Mesenchymal stem cell (in vitro differentiated cells and primary cell): Measurements from ENCODE around the gene SPTSSB.

ENCODE experiments used
- DNase-seq: peaks from one replicate; pipeline ENCODE4 v3.0.0-alpha.2; 2013
- H2AFZ ChIP-seq: one replicate; pipeline ENCODE4 v1.6.1; 2013; ENCODE audit warnings: low read depth, mild to moderate bottlenecking, control low read depth, inconsistent platforms, low read length, moderate library complexity
- H2AK5ac ChIP-seq: 2 replicates; pipeline ENCODE4 v1.6.1; 2013; ENCODE audit warnings: low read length, moderate library complexity, mild to moderate bottlenecking, inconsistent platforms; ENCODE audit not compliant: severe bottlenecking
- H2BK120ac ChIP-seq: one replicate; pipeline ENCODE4 v1.6.1; 2013; ENCODE audit warnings: low read depth, mild to moderate bottlenecking, inconsistent platforms, low read length, moderate library complexity
- H2BK12ac ChIP-seq, 2 experiments: one replicate each; pipeline ENCODE4 v1.6.1; 2013; ENCODE audit warnings: inconsistent platforms in 2 of 2, low read length in 2 of 2, mild to moderate bottlenecking in 2 of 2, moderate library complexity in 2 of 2, control low read depth in 1 of 2
- H2BK15ac ChIP-seq: one replicate; pipeline ENCODE4 v1.6.1; 2013; ENCODE audit warnings: mild to moderate bottlenecking, low read depth, inconsistent platforms; ENCODE audit not compliant: poor library complexity, severe bottlenecking
- H2BK5ac ChIP-seq: 2 replicates; pipeline ENCODE4 v1.6.1; 2013; ENCODE audit warnings: low read depth, mild to moderate bottlenecking, low read length, control low read depth, inconsistent platforms; ENCODE audit not compliant: poor library complexity, severe bottlenecking
- H3K14ac ChIP-seq, 2 experiments: one replicate each; pipeline ENCODE4 v1.6.1; 2013; ENCODE audit warnings: inconsistent platforms in 2 of 2, low read length in 2 of 2, control low read depth in 1 of 2, mild to moderate bottlenecking in 1 of 2, moderate library complexity in 1 of 2
- H3K18ac ChIP-seq, 2 experiments: one replicate each; pipeline ENCODE4 v1.6.1; 2013; ENCODE audit warnings: inconsistent platforms in 2 of 2, low read length in 2 of 2, control low read depth in 1 of 2, low read depth in 1 of 2, mild to moderate bottlenecking in 1 of 2
- H3K23ac ChIP-seq, 2 experiments: one replicate each; pipeline ENCODE4 v1.6.1; 2013; ENCODE audit warnings: inconsistent platforms in 2 of 2, low read length in 2 of 2, mild to moderate bottlenecking in 2 of 2, moderate library complexity in 2 of 2, control low read depth in 1 of 2
- H3K27ac ChIP-seq: 2 replicates; pipeline ENCODE4 v1.5.1; 2013; ENCODE audit warnings: mild to moderate bottlenecking, moderate library complexity, low read length, control low read depth, inconsistent platforms; ENCODE audit not compliant: poor library complexity, severe bottlenecking
- H3K27me3 ChIP-seq, 2 experiments: 2 replicates each; pipeline versions ENCODE4 v1.6.1 to v1.7.0; 2013; ENCODE audit warnings: low read length in 2 of 2, mild to moderate bottlenecking in 2 of 2, moderate library complexity in 2 of 2, control low read depth in 1 of 2, inconsistent platforms in 1 of 2; ENCODE audit not compliant: control insufficient read depth in 1 of 2, insufficient read depth in 1 of 2
- H3K36me3 ChIP-seq, 2 experiments: 2 replicates each; pipeline versions ENCODE4 v1.6.1 to v1.7.0; 2013; ENCODE audit warnings: low read length in 2 of 2, control low read depth in 1 of 2, inconsistent platforms in 1 of 2, low read depth in 1 of 2, mild to moderate bottlenecking in 1 of 2; ENCODE audit not compliant: insufficient read depth in 2 of 2, control insufficient read depth in 1 of 2
- H3K4ac ChIP-seq, 2 experiments: one replicate each; pipeline ENCODE4 v1.6.1; 2013; ENCODE audit warnings: inconsistent platforms in 2 of 2, low read length in 2 of 2, mild to moderate bottlenecking in 2 of 2, moderate library complexity in 2 of 2, control low read depth in 1 of 2, low read depth in 1 of 2
- H3K4me1 ChIP-seq: 2 replicates; pipeline ENCODE4 v1.6.1; 2013; ENCODE audit warnings: low read depth, low read length, control low read depth; ENCODE audit not compliant: control insufficient read depth, insufficient read depth
- H3K4me2 ChIP-seq: 2 replicates; pipeline ENCODE4 v1.6.1; 2013; ENCODE audit warnings: low read length, mild to moderate bottlenecking, inconsistent platforms; ENCODE audit not compliant: poor library complexity, severe bottlenecking
- H3K4me3 ChIP-seq, 2 experiments: 2 replicates each; pipeline versions ENCODE4 v1.5.1 to v1.7.0; 2013; ENCODE audit warnings: low read length in 2 of 2, mild to moderate bottlenecking in 2 of 2, control low read depth in 1 of 2, low read depth in 1 of 2; ENCODE audit not compliant: insufficient read depth in 1 of 2
- H3K79me1 ChIP-seq: replicated peaks from 2 replicates; pipeline ENCODE4 v1.6.1; 2013; ENCODE audit warnings: mild to moderate bottlenecking, control low read depth, low read length, inconsistent platforms; ENCODE audit not compliant: poor library complexity, severe bottlenecking
- H3K9ac ChIP-seq: 2 replicates; pipeline ENCODE4 v1.7.0; 2013; ENCODE audit warnings: mild to moderate bottlenecking, low read length, moderate library complexity
- H3K9me3 ChIP-seq: 2 replicates; pipeline ENCODE4 v1.7.0; 2013; ENCODE audit warnings: mild to moderate bottlenecking, low read length; ENCODE audit not compliant: control insufficient read depth
- H4K8ac ChIP-seq: one replicate; pipeline ENCODE4 v1.6.1; 2013; ENCODE audit warnings: inconsistent platforms, mild to moderate bottlenecking, low read length, moderate library complexity
- H4K91ac ChIP-seq: one replicate; pipeline ENCODE4 v1.6.1; 2013; ENCODE audit warnings: mild to moderate bottlenecking, low read length, inconsistent platforms
- WGBS: methylation state at CpG from one replicate; pipeline ENCODE4 v1.1.7; 2013; ENCODE audit warnings: mixed read lengths; 5-methylcytosine and 5-hydroxymethylcytosine counted together

The SPTSSB gene

GRCh38 chr3:161333696-161334095, 37.6 kb downstream of the SPTSSB start:
- WGBS, result 60% methylated on average over 1 of the region's 2 CpGs
- Histone ChIP-seq H3K27me3 (no peaks in the 10 kb centered on the region), H3K9ac (no peak overlapping the region)

GRCh38 chr3:161332792-161333191, 38.5 kb downstream of the SPTSSB start:
- H3K4ac ChIP-seq, result no peak overlapping the region
- H3K14ac ChIP-seq, result no peak overlapping the region
- H4K8ac ChIP-seq, result no peak overlapping the region
- no peaks in the 10 kb centered on the region for H3K27me3 ChIP-seq
- no peak overlapping the region for H2BK12ac ChIP-seq
- no peak overlapping the region for H3K4me2 ChIP-seq
- no peak overlapping the region for H2BK120ac ChIP-seq
- H3K9ac ChIP-seq, result no peak overlapping the region
- no peaks in the 10 kb centered on the region for H3K36me3 ChIP-seq
- no peak overlapping the region for H3K27ac ChIP-seq
- H3K18ac ChIP-seq, result no peak overlapping the region
- no peak for DNase-seq
- no peak overlapping the region for H2AK5ac ChIP-seq
- H2BK5ac ChIP-seq, result no peak overlapping the region
- H3K23ac ChIP-seq, result no peak overlapping the region
- H2AFZ ChIP-seq, result no peak overlapping the region
- H3K79me1 ChIP-seq, result no peaks in the 10 kb centered on the region
- H4K91ac ChIP-seq, result no peak overlapping the region
- H2BK15ac ChIP-seq, result no peak overlapping the region
- 44% methylated on average over 1 of the region's 1 CpG for WGBS
- H3K9me3 ChIP-seq, result no peaks in the 10 kb centered on the region
- no peak overlapping the region for H3K4me3 ChIP-seq
- H3K4me1 ChIP-seq, result no peaks in the 10 kb centered on the region

More at GRCh38 chr3:161333696-161334095, 37.6 kb downstream of the SPTSSB start:
- Histone ChIP-seq H3K9me3 (no peaks in the 10 kb centered on the region), H3K23ac (no peak overlapping the region), H3K4me2 (no peak overlapping the region), H2BK5ac (no peak overlapping the region), H3K36me3 (no peaks in the 10 kb centered on the region), H4K8ac (no peak overlapping the region), H4K91ac (no peak overlapping the region), H3K14ac (no peak overlapping the region), H2BK12ac (no peak overlapping the region), H3K4me1 (no peaks in the 10 kb centered on the region), H3K4me3 (no peak overlapping the region), H3K18ac (no peak overlapping the region), H2BK120ac (no peak overlapping the region), H2AK5ac (no peak overlapping the region), H2AFZ (no peak overlapping the region), H3K27ac (no peak overlapping the region), H3K4ac (no peak overlapping the region), H3K79me1 (no peaks in the 10 kb centered on the region), H2BK15ac (no peak overlapping the region)
- no peak for DNase-seq

- H3K27me3 ChIP-seq, result peaks cover 0 to 3% of the 10 kb centered on the region in 2 experiments
- H3K79me1 ChIP-seq, result no peaks in the 10 kb centered on the region
- H3K23ac ChIP-seq, result no peak overlapping the region
- H2BK120ac ChIP-seq, result no peak overlapping the region
- peaks cover 10% of the 10 kb centered on the region for H3K9me3 ChIP-seq
- no peak overlapping the region for H3K9ac ChIP-seq
- H3K36me3 ChIP-seq, result no peaks in the 10 kb centered on the region
- H3K14ac ChIP-seq, result peak overlapping the region in 1 of 2 experiments; percentile 76
- H3K27ac ChIP-seq, result no peak overlapping the region
- H3K4me1 ChIP-seq, result no peaks in the 10 kb centered on the region
- DNase-seq, result no peak
- H2BK15ac ChIP-seq, result no peak overlapping the region
- no peak overlapping the region for H2AFZ ChIP-seq
- no peak overlapping the region for H4K8ac ChIP-seq
- no peak overlapping the region for H2BK12ac ChIP-seq
- H3K4me2 ChIP-seq, result no peak overlapping the region
- no peak overlapping the region for H2AK5ac ChIP-seq
- WGBS, result 68% methylated on average over 2 of the region's 2 CpGs
- no peak overlapping the region for H2BK5ac ChIP-seq
- no peak overlapping the region for H3K18ac ChIP-seq
- H3K4me3 ChIP-seq, result no peak overlapping the region
- H4K91ac ChIP-seq, result no peak overlapping the region
- no peak overlapping the region for H3K4ac ChIP-seq
Observed at GRCh38 chr3:161325059-161325458, 46.3 kb downstream of the SPTSSB start.

GRCh38 chr3:161323926-161324621, 47.2 kb downstream of the SPTSSB start:
- Histone ChIP-seq H3K27ac (no peak overlapping the region), H3K4me3 (no peak overlapping the region), H3K36me3 (no peaks in the 10 kb centered on the region), H3K27me3 (peaks cover 0 to 3% of the 10 kb centered on the region in 2 experiments), H4K91ac (no peak overlapping the region), H3K23ac (no peak overlapping the region), H2BK120ac (no peak overlapping the region), H4K8ac (no peak overlapping the region), H3K14ac (no peak overlapping the region), H2BK15ac (no peak overlapping the region), H3K9ac (no peak overlapping the region), H2BK5ac (no peak overlapping the region), H2AK5ac (no peak overlapping the region), H2BK12ac (no peak overlapping the region), H3K9me3 (peaks cover 10% of the 10 kb centered on the region), H3K4me2 (no peak overlapping the region), H2AFZ (no peak overlapping the region), H3K79me1 (no peaks in the 10 kb centered on the region), H3K4me1 (no peaks in the 10 kb centered on the region), H3K18ac (no peak overlapping the region), H3K4ac (no peak overlapping the region)
- no peak for DNase-seq
